HG03565 (cell line): ENCODE results near the gene LRSAM1.

Experiments used
- ATAC-seq: cut with Tn5 transposase; IDR thresholded peaks from one replicate; pipeline ENCODE4 v1.9.1; 2021; ENCODE audit warnings: mild to moderate bottlenecking, moderate library complexity; ENCODE audit not compliant: unreplicated experiment

LRSAM1 gene

GRCh38 chr9:127494304-127494702, 43.0 kb downstream of the LRSAM1 start:
- no peak for ATAC-seq

GRCh38 chr9:127495884-127496555, 44.7 kb downstream of the LRSAM1 start:
- ATAC-seq: no peak

DNA sequence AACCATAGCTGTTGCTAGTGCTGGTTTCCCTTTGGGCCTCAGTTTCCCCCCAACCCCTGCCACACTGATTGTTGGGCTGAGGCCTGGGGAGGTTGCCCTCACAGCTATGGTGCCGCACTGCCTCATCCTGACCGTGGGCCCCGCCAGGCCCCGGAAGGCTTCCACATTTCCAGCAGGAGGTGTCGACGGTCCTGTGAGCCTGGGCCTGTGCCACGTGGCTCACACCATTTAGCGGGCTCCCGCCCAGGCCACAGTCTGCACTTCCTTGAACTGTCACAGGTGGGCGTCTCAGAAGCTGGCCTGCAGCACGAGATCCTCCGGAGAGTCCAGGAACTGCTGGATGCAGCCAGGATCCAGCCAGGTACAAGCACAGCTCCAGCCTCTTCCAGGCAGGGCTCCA, 45.7 kb downstream of the LRSAM1 start:
- no peak for ATAC-seq

GRCh38 chr9:127497656-127498290, 46.5 kb downstream of the LRSAM1 start:
- ATAC-seq: no peak

DNA sequence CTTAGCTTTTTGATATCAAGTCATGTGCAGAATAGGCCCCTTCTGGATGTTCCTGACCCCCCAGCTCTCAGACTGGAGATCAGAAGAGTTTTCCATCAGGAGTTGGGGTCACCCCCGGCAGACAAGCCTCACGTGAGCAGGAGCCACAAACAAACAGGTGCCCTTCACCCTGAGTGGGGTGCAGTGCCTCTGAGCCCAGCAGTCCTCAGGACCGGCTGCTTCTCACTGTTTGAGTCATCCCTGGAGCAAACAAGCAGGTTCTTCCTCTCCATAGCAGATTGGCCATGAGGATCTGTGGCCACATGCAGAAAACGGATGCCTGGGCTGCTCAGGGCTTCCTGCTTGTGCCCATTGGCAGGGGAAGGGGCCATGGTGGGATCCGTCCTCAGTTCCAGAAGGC, 47.0 kb downstream of the LRSAM1 start:
- no peak for ATAC-seq

- no peak for ATAC-seq
Observed at GRCh38 chr9:127500399-127500798, 49.1 kb downstream of the LRSAM1 start.

GRCh38 chr9:127500862-127501261, 49.6 kb downstream of the LRSAM1 start:
- no peak for ATAC-seq

DNA sequence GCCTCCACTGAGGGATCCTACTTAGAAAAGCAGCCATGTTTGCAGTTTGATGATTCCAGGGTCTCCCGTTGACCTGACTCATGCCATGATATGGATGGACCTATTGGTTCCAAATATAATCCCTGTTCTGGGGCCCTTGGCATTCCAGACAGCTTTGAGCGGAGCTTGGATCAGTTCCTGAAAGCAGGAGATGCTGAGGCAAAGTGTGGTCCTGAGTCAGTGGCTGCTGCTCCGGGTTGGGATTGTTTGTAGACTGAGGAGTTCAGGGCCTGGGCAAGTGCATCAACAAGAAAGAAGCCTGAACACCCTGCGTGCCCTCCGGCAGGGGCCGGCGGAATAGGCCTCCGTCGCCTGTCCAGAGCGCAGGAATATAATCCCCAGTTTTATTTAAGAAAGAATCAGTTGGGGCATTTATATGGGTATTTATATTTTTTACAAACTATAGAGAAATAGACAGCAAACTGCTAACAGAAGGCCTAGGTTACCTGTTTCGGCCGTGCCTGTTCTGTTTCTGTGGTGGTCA, 50.6 kb downstream of the LRSAM1 start:
- ATAC-seq: no peak

DNA sequence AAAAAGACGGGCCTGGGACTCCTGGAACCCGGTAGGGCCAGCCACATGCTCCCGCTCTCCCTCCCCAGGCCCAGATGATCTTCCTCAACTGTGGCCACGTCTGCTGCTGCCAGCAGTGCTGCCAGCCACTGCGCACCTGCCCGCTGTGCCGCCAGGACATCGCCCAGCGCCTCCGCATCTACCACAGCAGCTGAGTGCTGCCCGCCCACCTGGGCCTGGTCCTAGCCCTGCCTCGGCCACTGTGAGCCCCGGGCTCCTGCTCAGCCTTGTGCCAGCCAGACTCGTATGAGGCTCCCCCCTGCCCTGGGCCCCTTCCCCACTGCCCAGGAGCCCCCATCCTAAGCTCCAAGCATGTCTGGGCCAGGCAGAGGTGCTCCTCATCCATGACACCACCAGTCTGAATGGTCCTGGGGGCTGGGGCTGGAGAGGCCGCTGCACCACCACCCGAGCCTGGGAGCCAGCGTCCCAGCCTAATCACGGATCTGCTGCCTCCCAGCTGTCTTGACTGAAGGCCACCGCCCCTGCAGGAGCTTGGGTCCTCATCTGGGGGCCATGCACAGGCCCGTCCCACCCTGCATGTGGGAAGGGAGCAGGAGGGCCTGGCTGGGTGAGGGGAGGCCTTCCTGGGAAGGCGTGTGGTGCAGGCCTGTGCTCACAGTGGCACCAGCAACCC, 51.5 kb downstream of the LRSAM1 start:
- ATAC-seq: no peak

DNA sequence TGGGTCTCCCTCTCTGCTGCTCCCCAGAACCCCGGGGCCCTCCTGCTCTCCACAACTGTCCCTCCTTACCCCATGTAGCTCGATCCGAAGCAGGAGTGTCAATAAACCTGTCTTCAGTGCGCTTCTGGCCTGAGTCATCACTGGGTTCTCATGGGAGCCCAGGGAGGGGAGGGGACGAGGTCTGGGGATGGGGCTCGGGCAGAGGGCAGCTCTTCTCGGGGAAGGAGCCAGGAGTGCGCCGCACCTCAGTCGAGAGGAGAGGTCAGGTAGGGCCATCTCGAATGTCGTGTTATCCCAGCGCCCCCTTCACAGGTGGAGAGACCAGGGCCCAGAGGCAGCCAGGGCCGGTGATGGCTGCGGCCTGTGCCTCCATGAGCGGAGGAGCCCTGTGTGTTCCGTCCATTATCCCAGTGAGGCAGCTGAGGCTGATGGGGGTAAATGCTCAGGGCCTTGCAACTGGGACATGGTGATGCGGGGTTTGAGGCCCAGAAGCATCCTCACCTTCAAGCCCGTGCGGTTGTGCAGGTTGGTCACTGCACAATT, 52.1 kb downstream of the LRSAM1 start:
- no peak for ATAC-seq

- ATAC-seq: no peak
Observed at GRCh38 chr9:127503947-127504886, 52.9 kb downstream of the LRSAM1 start.

DNA sequence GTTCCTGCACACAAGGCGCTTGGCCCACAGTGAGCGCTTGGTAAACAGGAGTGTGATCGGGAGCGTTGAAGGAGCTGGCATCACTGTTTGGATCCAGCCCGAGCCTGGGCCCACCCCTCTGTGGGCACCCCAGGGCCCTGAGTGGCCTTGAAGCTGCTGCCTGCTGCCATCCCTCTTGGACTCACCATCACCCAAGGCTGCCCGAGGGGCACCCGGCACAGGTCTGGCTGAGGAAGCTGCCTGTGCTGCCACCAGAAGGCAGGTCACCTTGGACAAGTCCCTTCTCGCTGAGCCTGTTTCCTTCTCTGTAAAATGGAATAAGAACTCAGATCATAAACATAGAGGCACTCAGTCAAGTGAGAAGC, 53.6 kb downstream of the LRSAM1 start:
- ATAC-seq: no peak

DNA sequence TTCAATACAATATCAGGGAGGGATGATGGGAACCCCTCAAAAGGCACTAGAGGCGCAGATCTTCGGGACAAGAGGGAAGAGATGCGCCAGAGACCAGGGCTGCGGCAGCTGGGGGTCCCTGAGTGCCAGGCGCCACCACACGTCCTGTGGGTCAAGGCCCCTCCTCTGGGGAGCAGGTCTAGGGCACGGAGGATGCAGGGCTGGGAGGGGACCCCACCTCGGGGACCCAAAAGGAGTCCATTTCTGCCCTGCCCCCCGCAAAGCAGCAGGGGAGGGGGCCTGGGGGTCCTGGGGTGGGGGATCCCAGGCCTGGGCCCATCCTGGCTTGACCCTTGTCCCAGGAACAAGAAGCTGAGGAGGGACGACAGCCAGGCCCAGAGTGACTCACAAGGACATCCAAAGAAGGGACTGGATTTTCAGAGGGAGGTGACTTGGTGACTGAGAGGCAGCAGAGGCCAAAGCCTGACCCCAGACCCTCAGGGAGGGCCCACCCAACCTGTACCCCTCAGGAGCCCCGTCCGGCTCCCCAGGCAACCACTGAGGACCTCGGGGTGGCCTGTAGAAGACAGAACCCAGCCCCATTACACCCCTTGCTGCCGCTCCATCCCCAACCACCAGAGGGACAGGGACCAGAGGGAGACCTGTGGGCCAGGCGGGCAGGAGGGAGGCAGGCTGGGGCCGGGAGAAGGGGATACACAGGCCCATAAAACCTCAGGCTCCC, 54.2 kb downstream of the LRSAM1 start:
- ATAC-seq: no peak

GRCh38 chr9:127506117-127506813, 55.0 kb downstream of the LRSAM1 start:
- no peak for ATAC-seq

- no peak for ATAC-seq
Observed at GRCh38 chr9:127506814-127507750, 55.8 kb downstream of the LRSAM1 start.

DNA sequence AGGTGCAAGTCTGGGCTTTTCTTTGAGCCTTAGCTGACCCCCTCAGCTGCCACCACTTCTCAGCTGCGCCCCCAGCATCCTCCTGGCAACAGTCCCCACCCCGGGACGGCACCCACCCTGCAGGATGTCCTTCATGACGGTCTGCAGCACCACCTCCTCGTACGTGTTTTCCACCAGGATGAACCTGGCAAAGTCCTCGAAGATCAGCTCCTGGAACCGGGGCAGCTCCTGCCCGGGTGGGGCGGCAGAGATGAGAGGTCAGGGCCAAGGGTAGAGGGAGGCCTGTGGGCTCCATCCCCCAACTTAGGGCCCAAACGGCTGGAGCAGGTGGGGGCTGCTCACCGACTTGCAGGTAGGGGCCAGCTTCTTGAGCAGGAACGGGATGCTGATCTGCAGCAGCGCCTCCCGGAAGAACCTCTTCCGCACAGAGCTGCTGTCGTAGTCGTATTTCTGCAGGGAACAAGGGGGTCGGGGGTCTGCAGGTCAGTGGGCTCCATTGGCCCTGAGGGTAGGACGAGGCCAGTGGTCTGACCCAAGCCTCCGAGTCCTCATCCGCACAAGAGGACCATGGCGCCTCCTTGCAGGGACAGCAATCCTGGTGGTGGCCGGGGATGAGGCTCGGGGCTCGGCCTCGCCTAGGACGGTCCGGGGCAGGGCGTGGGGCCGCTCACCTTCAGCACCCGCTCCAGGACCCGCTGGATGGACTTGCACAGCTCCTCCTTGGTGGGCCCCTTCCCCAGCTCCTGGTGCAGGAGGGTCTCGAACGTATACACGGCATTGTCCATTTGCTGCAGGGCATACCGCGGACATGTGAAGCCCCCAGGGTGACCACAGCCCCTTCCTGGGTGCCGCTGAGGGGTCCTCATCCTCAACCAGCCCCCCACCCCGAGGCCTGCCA, 56.7 kb downstream of the LRSAM1 start:
- no peak for ATAC-seq

GRCh38 chr9:127508901-127509260, 57.6 kb downstream of the LRSAM1 start:
- ATAC-seq: no peak
